HepG2 (cell line): ENCODE measurements around the gene CST4. TPM values are rescaled to one million over a fixed set of nuclear protein-coding genes. Genes with fewer than 3 reads are reported as not detected.

Experiments
- ARID3A ChIP-seq: IDR thresholded peaks from 2 replicates; pipeline ENCODE4 v1.6.1; 2012; ENCODE audit warnings: low read depth, low read length, improper control_type of control experiment
- ATF6 ChIP-seq: sonication (generic); formaldehyde crosslinking; conservative IDR thresholded peaks from 2 replicates; pipeline ENCODE4 v1.4.0; 2020; ENCODE audit warnings: missing genetic modification reagents
- PAXIP1 ChIP-seq: sonication (generic); formaldehyde crosslinking; conservative IDR thresholded peaks from 2 replicates; pipeline ENCODE4 v1.4.0; 2020; ENCODE audit warnings: mild to moderate bottlenecking, missing genetic modification reagents, moderate library complexity
- SRF ChIP-seq: IDR thresholded peaks from 2 replicates; pipeline ENCODE4 v1.6.1; 2011; ENCODE audit warnings: mild to moderate bottlenecking, low read depth, low read length, moderate library complexity
- YEATS2 ChIP-seq: sonication (generic); formaldehyde crosslinking; IDR thresholded peaks from 2 replicates; pipeline ENCODE4 v1.4.0; 2020; ENCODE audit warnings: missing genetic modification reagents, borderline replicate concordance
- ZNF121 ChIP-seq: sonication (generic); formaldehyde crosslinking; IDR thresholded peaks from 2 replicates; pipeline ENCODE4 v1.5.0; 2020; ENCODE audit warnings: mild to moderate bottlenecking, missing genetic modification reagents
- ZNF317 ChIP-seq: sonication (generic); formaldehyde crosslinking; IDR thresholded peaks from 2 replicates; pipeline ENCODE4 v1.5.0; 2020; ENCODE audit warnings: mild to moderate bottlenecking, missing genetic modification reagents
- ZNF407 ChIP-seq: sonication (generic); formaldehyde crosslinking; IDR thresholded peaks from one replicate; pipeline ENCODE4 v1.5.1; 2020; ENCODE audit warnings: mild to moderate bottlenecking, missing genetic modification reagents; ENCODE audit errors: not compliant biosample characterization
- ZNF784 ChIP-seq: sonication (generic); formaldehyde crosslinking; IDR thresholded peaks from 2 replicates; pipeline ENCODE4 v1.5.1; 2020; ENCODE audit warnings: missing genetic modification reagents, mild to moderate bottlenecking, borderline replicate concordance
- polyA plus RNA-seq, 8 experiments: library from polyadenylated mRNA; depleted of rRNA in 3 of 8; stranded (reverse) in 7 of 8; unstranded in 1 of 8; fragments of >200 nt; fragmentation: Illumina TruSeq in 4 of 8; extraction: Trizol in 4 of 8; gene quantifications; 2 replicates each; pipeline versions ENCODE4 v1.2.1 to v1.2.3, GENCODE V29; 2011 to 2016; ENCODE audit warnings: low read depth in 4 of 8, missing spikeins in 1 of 8, mixed read lengths in 1 of 8; ENCODE audit not compliant: insufficient read depth in 1 of 8
- total RNA-seq, 5 experiments: library from RNA; depleted of rRNA; stranded (reverse); fragments of >200 nt; fragmentation: Illumina TruSeq; extraction: Trizol; gene quantifications; 2 replicates each; pipeline ENCODE4 v1.2.3, GENCODE V29; 2016; ENCODE audit warnings: low read depth in 1 of 5

Gene CST4
- total and polyA plus RNA-seq, 2 of the 13 experiments (the other 11 are each of a cell fraction or from before 2014, with no cell fraction given): not detected

- TF ChIP-seq ZNF407: no peak
- no peak for TF ChIP-seq PAXIP1 (CRISPR knock-in tag)
- 0 out of 2 replicates have a peak, but pooled peaks have one; percentile 1 for TF ChIP-seq ZNF784
- no peak for TF ChIP-seq ZNF317 (CRISPR knock-in tag)
- TF ChIP-seq ATF6 (CRISPR knock-in tag): no peak
- TF ChIP-seq ARID3A: no peak
- no peak for TF ChIP-seq ZNF121 (CRISPR knock-in tag)
- TF ChIP-seq YEATS2 (CRISPR knock-in tag): no peak
- TF ChIP-seq SRF: no peak
Observed at GRCh38 chr20:23636182-23636907, 52.5 kb downstream of the CST4 start (continued).
